GM18870 (cell line): ENCODE measurements around the gene IL34.

ENCODE experiments used
- ATAC-seq: cut with Tn5 transposase; IDR thresholded peaks from one replicate; pipeline ENCODE4 v1.9.1; 2021; ENCODE audit warnings: moderate library complexity; ENCODE audit not compliant: unreplicated experiment

Gene IL34

GRCh38 chr16:70676675-70677498, 30.5 kb downstream of the IL34 start:
- ATAC-seq, result no peak

GRCh38 chr16:70677499-70678120, 31.3 kb downstream of the IL34 start:
- ATAC-seq, result no peak

GRCh38 chr16:70678121-70678897, 31.9 kb downstream of the IL34 start:
- ATAC-seq, result no peak

GRCh38 chr16:70678898-70679670, 32.7 kb downstream of the IL34 start:
- ATAC-seq, result no peak

GRCh38 chr16:70679671-70680494, 33.5 kb downstream of the IL34 start:
- ATAC-seq, result no peak

GRCh38 chr16:70680495-70681381, 34.4 kb downstream of the IL34 start:
- ATAC-seq, result no peak

- no peak for ATAC-seq
Observed at GRCh38 chr16:70681382-70682238, 35.3 kb downstream of the IL34 start.

- ATAC-seq, result no peak
Observed at GRCh38 chr16:70682239-70683145, 36.1 kb downstream of the IL34 start.

- no peak for ATAC-seq
Observed at GRCh38 chr16:70683146-70683944, 37.0 kb downstream of the IL34 start.

GRCh38 chr16:70684146-70685060, 38.0 kb downstream of the IL34 start:
- ATAC-seq, result no peak

- ATAC-seq, result no peak
Observed at GRCh38 chr16:70685061-70685937, 38.9 kb downstream of the IL34 start.

- no peak for ATAC-seq
Observed at GRCh38 chr16:70685938-70686375, 39.6 kb downstream of the IL34 start, which contains the start of gene MTSS2. MTSS2 (minus strand) TSS chr16:70686053; CDS start chr16:70685791, 262 bp downstream.

- ATAC-seq, result no peak
Observed at GRCh38 chr16:70686376-70687101, 40.2 kb downstream of the IL34 start.
